GM19468 (cell line): ENCODE data around the gene TTC28.
"Not testable (repeated sequence)": the region's sequence is repeated elsewhere in the genome, so short reads cannot be mapped to it uniquely, and the experiment has no call there.

Source experiments
- ATAC-seq: cut with Tn5 transposase; IDR thresholded peaks from one replicate; pipeline ENCODE4 v1.9.1; 2021; ENCODE audit warnings: mild to moderate bottlenecking, moderate library complexity, moderate number of reproducible peaks; ENCODE audit not compliant: unreplicated experiment; ENCODE audit errors: extremely low read depth

Gene TTC28

DNA sequence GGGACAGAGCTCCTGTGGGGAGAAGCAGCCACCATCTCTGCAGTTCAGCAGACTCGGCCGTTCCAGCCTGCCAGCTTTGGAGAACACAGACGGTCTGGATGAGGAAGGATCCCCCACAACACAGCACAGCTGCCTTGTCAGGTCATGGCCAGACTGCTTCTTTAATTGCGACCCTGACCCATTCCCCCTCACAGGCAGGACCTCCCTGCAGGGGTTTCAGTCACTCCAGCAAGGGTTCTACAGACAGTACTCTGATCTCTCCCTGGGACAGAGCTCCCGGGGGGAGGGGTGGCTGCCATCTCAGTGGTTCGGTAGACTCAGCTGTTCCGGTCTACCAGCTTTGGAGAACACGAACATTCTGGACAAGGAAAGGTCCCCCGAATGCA lies 173.5 kb downstream of the TTC28 start:
- no peak for ATAC-seq

DNA sequence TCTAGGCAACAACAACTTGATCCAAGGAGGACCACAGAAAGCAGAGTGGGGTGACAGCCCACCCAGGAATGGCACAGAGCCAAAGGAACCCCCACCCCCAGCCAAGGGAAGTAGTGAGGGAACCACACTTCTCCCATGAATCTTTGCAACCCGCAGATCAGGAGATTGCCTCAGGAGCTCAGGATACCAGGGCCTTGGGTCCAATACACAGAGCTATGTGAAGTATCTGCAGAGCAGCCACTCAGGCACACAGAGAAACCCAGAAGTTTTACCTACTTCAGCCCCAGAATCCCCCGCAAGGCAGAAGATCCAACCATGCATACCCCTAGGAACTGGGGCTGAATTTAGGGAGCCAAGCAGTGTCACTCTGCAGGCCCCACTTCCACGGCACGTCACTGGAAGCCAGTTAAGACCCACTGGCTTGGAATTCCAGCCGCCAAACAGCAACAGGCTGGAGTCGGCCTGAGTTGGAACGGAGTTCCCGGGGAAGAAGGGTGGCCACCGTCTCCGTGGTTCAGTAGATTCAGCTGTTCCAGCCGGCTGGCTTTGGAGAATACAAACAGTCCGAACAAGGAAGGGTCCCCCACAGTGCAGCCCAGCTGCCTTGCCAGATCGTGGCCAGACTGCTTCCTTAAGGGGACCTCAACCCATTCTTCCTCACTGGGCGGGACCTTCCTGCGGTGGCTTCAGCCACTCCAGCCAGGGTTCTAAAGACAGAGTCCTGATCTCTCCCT lies 174.1 kb downstream of the TTC28 start:
- ATAC-seq, result no peak

DNA sequence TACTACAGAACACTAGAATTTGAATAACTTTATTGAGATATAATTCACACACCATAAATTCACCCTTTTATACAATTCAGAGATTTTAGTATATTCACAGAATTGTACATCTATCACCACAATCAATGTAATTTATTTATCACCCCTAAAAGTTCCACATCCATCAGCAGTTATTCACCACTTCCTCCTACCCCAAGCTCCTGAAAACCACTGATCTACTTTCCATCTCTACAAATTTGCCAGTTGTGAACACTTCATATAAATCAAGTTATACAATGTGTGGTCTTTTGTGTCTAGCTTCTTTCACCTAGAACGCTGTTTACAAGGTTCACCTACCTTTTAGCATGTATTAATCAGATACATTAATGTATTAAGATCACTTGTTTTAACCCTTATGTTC lies 179.6 kb downstream of the TTC28 start:
- no peak for ATAC-seq

DNA sequence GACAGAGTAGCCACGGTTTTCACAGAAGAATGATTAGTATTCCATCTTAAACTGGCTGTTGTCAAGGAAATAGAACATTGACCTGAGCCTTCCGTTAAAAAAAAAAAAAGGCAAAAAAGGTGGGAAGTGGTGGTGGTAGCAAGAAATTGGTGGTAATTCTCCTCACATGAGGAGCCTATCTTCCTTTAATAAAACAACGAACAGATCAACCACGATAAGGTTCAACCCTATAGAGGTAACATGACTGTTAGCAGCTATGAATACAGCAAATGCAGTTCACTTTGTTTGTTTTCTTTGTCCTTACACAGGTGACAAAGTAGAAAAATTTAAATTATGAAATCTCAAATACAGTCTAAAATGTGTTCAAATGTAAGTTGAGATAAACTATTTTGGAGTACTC lies 181.6 kb downstream of the TTC28 start:
- no peak for ATAC-seq

DNA sequence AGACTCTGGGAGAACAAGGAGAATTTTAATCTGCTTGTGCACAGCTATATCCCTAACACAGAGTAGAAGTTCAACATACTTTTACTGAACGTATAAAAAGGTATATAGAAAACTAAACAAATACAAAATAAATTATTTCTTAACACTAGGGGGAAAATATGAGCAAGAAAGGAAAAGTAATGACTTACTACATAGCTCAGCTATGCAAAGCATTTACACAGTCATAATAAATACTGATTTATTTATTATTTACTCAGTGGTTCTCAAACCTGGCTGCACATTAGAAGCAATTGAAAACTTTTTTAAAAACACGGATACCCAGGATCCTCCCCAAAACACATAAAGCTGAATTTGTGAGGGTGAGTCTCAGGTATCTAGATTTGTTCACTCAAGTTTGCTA lies 182.5 kb downstream of the TTC28 start:
- ATAC-seq, result no peak

DNA sequence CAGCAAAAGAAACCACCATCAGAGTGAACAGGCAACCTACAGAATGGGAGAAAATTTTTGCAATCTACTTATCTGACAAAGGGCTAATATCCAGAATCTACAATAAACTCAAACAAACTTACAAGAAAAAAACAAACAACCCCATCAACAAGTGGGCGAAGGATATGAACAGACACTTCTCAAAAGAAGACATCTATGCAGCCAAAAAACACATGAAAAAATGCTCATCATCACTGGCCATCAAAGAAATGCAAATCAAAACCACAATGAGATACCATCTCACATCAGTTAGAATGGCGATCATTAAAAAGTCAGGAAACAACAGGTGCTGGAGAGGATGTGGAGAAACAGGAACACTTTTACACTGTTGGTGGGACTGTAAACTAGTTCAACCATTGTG lies 188.4 kb downstream of the TTC28 start:
- ATAC-seq, result not testable (repeated sequence)

DNA sequence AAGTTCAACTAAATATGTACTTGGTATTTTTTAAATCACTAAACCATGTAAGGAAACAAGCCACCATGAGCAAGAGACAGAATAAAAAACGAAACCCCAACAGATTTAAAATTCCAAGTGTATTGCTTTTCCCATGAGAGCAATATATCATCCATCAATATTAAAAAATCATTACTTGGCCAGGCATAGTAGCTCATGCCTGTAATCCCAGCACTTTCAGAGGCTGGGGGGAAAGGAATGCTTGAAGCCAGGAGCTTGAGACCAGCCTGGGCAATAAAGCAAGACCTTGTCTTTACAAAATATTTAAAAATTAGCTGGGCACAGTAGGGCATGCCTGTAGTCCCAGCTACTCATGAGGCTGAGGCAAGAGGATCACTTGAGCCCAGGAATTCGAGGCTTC lies 190.8 kb downstream of the TTC28 start:
- ATAC-seq, result no peak

DNA sequence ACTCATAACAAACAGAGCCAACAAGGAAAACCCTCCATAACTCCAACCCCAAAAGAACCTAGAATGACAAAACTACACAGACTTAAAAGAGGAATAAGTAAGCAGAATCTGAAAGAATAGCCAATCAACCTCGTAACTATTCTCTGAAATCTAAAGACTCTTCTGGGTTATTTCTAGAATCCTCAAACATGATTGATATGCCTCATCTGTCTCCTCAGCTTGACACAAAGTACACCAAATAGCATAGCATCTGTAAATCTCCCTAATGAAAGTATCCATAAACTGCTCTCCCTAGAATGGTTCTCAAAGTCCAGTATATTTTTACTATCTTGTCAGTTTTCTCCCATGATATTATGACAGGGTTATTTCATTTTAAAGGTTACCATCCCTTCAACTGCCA lies 195.0 kb downstream of the TTC28 start:
- no peak for ATAC-seq

DNA sequence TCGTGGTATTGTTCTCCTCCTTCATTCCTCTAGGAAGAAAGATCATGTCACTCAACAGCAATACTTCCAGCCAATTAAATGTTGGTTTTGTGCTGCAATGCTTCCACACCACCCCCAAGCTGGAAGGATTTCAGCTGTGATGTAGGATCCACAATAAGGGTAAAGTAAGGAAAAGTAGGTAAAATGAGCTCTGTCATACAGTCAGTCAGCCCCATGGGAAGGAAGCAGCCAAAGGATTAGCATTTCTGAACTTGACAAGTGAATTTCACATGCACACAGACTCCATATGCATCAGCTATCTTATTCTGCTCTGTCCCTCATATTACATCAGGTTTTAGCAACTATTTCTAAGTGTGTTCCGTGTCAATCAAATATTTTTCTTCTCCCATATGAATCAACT lies 197.9 kb downstream of the TTC28 start:
- no peak for ATAC-seq

DNA sequence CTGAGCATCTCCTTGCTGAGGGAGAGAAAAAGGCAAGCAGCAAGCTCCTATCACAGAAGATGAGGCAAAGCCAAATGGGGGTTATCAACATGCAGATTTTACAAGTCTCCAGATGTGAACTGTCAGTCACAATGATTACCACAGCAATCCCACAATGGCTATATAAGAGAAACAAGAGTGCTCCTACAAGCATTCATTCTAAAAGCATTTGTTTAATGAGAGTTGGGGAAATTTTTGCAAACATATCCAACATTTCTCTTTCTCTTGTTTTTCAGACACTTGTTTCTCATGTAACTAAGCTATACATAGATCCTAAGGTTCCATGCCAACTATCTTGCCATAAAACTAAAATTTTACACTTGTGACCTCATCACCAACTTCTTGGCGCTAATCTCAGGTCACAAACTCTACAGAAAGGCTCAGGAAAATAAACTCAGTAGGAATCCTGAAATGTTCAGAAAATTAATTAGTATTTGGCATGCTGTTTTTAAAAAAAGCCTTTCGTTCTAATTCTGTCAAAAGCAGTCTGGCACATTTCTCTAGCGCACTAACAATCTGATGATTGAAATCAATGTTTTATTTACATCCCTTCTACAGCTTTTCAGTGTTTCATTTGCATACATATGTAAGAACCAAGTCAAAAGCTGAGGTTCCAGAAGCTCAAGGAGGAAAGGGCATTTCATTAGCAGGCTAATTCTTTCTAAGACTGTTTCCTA lies 199.5 kb downstream of the TTC28 start:
- no peak for ATAC-seq

DNA sequence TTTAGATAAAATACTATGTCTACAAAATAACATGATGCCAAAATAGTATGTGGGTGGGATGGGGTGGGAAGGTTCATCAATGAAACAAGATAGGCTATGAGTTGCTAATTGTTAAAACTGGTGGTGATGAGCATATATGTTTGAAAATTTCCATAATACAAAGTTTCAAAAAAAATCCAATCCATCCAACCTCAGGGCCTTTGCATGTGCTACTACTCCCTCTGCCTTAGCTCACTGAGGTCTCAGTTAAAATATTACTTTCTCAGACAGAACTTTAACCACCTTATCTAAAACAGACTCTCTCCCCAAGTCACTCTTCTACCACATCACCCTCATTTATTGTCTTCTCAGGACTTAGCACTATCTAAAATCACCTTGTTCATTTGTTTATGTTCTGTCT lies 201.1 kb downstream of the TTC28 start:
- ATAC-seq, result no peak

DNA sequence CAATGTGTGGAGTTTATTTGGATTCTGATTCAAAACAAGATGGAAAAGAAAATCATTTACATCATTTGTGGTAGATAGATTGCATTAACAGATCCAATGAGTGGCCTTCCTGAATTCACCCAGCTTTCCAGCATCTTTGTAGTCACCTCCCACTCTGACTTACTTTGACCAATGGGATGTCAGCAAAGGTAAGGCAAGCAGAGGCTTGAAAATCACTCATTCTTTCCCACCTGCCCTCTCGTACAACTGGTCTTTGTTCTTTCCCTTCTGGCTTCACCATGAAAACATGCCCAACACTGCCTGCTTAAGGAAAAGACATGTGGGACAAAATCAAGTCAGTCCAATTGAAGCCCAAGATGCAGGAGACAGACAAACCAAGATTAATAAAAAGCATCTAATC lies 202.1 kb downstream of the TTC28 start:
- no peak for ATAC-seq

DNA sequence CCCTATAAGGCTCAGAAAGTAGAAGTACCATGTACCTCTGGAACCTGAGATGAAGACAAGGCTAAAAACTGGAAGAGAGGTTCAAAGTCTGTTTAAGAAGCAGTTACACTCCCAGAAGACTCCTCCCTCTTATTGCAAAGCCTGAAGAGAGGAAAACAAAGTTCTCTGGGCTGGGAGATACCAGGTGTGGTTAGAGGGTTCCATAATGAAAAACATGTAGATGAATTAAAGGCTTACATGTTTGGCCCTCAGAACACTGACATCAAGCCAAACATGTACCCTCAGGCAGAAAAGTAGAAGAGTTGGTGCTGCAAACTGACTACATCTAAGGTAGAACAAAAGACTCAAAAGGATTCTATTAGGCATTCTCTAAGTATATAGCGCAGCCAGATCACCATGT lies 205.3 kb downstream of the TTC28 start:
- ATAC-seq, result no peak

DNA sequence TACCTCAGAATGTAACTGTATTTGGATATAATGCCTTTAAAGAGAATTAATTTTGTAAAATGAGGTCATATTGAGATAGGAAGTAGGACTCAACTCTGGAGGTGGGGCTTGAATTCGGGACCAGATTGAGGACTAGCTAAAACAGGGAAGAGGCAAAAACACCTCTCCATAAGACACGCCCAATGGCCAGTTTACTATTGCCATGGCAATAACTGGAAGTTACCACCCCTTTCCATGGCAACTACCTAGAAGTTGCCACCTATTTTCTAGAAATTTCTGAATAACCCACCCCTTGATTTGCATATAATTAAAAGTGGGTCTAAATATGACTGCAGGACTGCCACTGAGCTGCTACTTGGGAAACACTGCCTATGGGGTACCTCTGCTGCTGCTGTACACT lies 206.4 kb downstream of the TTC28 start:
- no peak for ATAC-seq

DNA sequence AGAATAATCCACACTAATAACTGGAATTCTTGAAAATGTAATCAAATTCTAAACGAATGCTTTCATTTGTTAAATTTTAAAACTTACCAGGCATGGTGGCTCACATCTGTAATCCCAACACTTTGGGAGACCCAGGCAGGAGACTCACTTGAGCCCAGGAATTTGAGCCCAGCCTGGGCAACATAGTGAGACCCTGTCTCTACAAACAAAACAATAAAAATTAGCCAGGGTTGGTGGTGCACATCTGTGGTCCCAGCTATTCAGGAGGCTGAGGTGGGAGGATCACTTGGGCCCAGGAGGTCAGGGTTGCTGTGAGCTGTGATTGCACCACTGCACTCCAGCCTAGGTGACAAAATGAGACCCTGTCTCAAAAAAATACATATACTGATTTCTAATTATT lies 212.6 kb downstream of the TTC28 start:
- not testable (repeated sequence) for ATAC-seq

DNA sequence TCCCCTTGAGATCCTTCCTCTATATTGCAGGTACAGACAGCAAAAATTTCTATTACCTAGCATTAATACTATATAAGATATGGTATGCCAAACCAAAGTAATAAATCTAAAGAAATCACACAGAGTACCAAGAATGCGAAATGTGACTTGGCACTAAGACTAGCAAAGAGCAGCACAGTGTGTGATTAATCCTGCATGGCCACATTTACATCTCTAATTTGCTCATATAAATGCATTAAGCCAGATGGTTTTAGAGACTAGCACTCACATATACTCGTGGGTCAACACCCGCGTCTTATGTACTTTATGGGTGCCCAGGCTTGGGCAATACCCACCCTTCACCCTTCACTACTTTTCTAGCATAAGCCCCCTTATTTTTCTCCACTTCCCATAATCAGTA lies 213.2 kb downstream of the TTC28 start:
- no peak for ATAC-seq

DNA sequence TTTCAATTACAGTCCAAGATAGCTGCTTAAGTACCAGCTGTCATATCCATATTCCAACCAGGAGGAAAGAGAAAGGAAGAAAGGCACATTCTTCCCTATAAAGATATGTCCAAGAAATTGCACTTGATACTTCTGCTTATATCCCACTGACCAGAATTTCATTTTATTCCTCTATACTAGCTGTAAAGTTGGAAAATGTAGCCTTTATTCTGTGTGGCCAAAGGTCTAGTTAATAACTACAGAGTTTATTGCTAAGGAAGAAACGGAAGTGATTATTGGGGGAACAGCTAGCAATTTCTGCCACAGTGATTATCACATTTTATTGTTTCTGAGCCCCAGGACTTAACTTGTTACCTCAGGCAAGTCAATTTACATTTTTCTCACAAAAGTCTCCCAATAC lies 213.8 kb downstream of the TTC28 start:
- ATAC-seq, result no peak

DNA sequence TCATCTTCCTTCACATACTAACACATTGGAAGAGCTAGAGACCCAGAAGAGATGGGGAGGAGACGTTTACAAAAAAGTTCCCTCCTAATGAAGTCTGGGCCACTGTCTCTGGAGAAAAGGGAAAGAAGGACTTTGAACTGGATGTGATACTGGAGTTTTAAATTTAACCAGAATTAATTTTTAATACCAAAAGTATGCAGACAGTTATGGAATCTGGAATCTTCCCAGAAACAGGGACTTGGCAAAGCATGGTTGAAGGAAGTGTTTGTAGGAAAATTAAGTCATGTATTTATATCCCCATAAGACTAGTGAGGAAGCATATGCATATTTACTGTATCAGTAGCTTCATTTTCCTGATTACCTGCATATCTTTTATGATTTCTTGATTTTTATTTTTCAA lies 215.5 kb downstream of the TTC28 start:
- no peak for ATAC-seq

DNA sequence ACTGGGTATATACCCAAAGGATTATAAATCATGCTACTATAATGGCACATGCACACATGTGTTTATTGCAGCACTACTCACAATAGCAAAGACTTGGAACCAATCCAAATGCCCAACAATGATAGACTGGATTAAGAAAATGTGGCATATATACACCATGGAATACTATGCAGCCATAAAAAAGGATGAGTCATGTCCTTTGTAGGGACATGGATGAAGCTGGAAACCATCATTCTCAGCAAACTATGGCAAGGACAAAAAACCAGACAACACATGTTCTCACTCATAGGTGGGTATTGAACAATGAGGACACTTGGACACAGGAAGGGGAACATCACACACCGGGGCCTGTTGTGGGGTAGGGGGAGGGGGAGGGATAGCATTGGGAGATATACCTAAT lies 216.2 kb downstream of the TTC28 start:
- not testable (repeated sequence) for ATAC-seq

DNA sequence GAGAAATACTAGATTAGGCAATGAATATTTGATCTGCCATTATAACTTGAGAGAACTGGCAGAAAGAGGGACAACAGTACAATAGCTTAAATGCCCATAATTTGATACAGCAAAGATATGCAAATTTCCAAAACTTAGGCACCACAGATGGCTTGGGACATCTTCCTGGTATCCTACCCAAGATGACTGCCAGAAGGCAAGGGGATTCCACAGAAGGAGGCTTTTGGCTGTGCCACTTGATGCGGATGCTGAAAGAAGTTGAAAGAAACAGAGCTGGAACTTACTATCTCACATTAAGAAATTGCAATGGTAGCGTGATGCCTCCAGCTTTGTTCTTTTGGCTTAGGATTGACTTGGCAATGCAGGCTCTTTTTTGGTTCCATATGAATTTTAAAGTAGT lies 216.7 kb downstream of the TTC28 start:
- ATAC-seq, result no peak

DNA sequence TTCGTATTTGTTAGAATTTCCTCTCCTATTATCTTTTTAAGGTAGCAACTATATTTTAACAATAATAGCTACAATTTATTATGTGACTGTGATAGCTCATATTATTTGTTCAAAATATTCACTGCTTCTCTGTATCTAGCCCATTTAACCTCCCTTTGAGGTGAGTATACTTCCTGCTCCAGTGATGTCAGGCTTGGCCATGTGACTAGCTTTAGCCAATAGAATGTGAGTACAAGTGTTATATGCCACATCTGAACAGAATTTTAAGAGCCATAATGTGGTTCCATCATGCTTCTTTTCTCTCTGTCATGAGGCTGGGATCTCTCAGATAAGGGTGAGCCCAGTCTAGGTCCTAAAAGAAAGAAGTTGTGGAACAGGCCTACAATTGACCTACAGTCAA lies 217.6 kb downstream of the TTC28 start:
- ATAC-seq, result no peak

DNA sequence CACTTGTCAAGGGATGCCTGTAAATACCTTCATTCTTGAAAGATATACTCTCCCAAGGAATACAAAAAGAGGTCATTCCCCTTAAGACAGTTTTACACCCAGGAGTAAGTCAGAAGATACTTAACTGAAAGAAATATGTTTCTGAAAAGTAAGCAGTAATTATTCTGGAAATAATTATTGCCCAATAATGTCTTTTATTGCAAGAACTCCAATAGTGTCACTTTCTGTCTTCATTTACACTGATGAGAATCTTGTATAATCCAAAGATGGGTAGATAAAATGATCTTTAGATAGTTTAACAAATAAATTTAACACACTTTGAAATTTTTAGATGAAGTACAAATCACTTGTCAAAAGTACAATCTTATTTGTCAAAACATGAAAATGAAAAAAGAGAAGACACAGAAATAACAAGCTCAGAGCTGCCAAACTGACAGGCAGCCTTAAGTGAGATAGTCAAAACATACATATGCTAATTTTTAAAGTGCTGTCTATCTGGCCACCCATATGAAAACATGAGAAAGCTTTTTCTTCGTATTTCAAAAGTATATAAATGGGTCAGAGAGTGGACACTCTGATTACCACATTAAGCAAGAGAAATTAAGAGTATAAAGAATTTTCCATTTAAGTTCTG lies 225.1 kb downstream of the TTC28 start:
- no peak for ATAC-seq
